ENCODE results near the gene BMERB1. TPM values are rescaled to one million over a fixed set of nuclear protein-coding genes. Genes with fewer than 3 reads are reported as not detected.

The BMERB1 gene
- total and polyA plus RNA-seq, 4 donors = 5.6 to 33.3 (median 9.0) TPM

DNA sequence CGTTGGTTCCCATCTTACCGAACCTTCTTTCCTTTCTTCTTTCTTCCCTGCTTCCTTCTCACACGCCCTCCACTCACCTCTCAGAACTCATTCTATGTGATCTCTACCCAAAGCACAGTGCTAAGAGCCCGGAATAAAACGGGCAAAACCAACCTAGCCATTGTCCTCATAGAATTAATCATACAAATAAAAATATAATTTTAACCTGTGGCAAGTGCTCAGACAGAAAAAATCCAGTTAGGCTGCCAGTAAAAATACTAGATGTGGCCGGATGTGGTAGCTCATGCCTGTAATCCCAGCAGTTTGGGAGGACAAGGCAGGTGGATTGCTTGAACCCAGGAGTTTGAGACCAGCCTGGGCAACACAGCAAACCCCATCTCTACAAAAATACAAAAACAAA, 27.0 kb downstream of the BMERB1 start:
- Histone ChIP-seq H3K4me1 (ENCODE audit: control insufficient read depth in 4 of 4, insufficient read depth in 4 of 4, low read length in 3 of 4) (peaks cover under 1 to 16% (median 5%) of the 10 kb centered on the region in 4 donors), H3K27ac (ENCODE audit: low read depth in 1 of 2, low read length in 2 of 2) (no peak overlapping the region), H3K27me3 (ENCODE audit: control insufficient read depth in 4 of 4, insufficient read depth in 4 of 4, low read length in 3 of 4) (no peaks in the 10 kb centered on the region), H3K9ac (ENCODE audit: low read depth in 1 of 2, low read length in 2 of 2) (no peak overlapping the region), H3K36me3 (ENCODE audit: control insufficient read depth in 4 of 4, insufficient read depth in 3 of 4, low read depth in 1 of 4, low read length in 3 of 4) (no peaks in the 10 kb centered on the region), H3K4me3 (ENCODE audit: low read depth in 1 of 3, low read length in 3 of 3) (no peak overlapping the region), H3K9me3 (ENCODE audit: control insufficient read depth in 4 of 4, low read length in 3 of 4) (no peaks in the 10 kb centered on the region)
- TF ChIP-seq FOXA2 (IDR thresholded peaks at IDR 0.05) = no peak
- no peak for TF ChIP-seq GABPA (IDR thresholded peaks at IDR 0.05 in 1 of 2, conservative IDR thresholded peaks at IDR 0.05 in 1 of 2)
- TF ChIP-seq YY1 (IDR thresholded peaks at IDR 0.05) = no peak
- TF ChIP-seq HNF4G (IDR thresholded peaks at IDR 0.05) = no peak
- TF ChIP-seq, protein P1, sequence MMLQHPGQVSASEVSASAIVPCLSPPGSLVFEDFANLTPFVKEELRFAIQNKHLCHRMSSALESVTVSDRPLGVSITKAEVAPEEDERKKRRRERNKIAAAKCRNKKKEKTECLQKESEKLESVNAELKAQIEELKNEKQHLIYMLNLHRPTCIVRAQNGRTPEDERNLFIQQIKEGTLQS (IDR thresholded peaks at IDR 0.05) = no peak
- no peak for TF ChIP-seq TAF1 (conservative IDR thresholded peaks at IDR 0.05)
- TF ChIP-seq EGR1 (IDR thresholded peaks at IDR 0.05; ENCODE audit: low read depth in 2 of 2) = no peak
- no peak for TF ChIP-seq RXRA (IDR thresholded peaks at IDR 0.05)
- TF ChIP-seq CTCF (IDR thresholded peaks at IDR 0.05; ENCODE audit: low read depth, low read length, missing input control) = no peak
- no peak for TF ChIP-seq HNF4A (conservative IDR thresholded peaks at IDR 0.05)
- TF ChIP-seq RAD21 (IDR thresholded peaks at IDR 0.05) = no peak
- no peak for TF ChIP-seq ZBTB33 (IDR thresholded peaks at IDR 0.05)
- no peak for TF ChIP-seq FOXA1 (IDR thresholded peaks at IDR 0.05)
- TF ChIP-seq JUND (IDR thresholded peaks at IDR 0.05) = no peak
- TF ChIP-seq NR2F2 (IDR thresholded peaks at IDR 0.05) = no peak
- no peak for TF ChIP-seq SP1 (IDR thresholded peaks at IDR 0.05)
- no peak for TF ChIP-seq MAX (IDR thresholded peaks at IDR 0.05)
- 94% methylated on average over 6 of the region's 6 CpGs for WGBS
- DNase-seq (ENCODE audit: low spot score) = no peak

GRCh38 chr16:15464401-15465186, 30.2 kb downstream of the BMERB1 start:
- peaks cover 0 to 2% (median 0%) of the 10 kb centered on the region in 4 donors for H3K4me1 ChIP-seq (ENCODE audit: control insufficient read depth in 4 of 4, insufficient read depth in 4 of 4, low read length in 3 of 4)
- H3K9me3 ChIP-seq (ENCODE audit: control insufficient read depth in 4 of 4, low read length in 3 of 4) = peaks cover 0 to 4% (median under 1%) of the 10 kb centered on the region in 4 donors
- no peaks in the 10 kb centered on the region for H3K36me3 ChIP-seq (ENCODE audit: control insufficient read depth in 4 of 4, insufficient read depth in 3 of 4, low read depth in 1 of 4, low read length in 3 of 4)
- no peaks in the 10 kb centered on the region for H3K27me3 ChIP-seq (ENCODE audit: control insufficient read depth in 4 of 4, insufficient read depth in 4 of 4, low read length in 3 of 4)
- DNase-seq (ENCODE audit: low spot score) = no peak
- TF ChIP-seq MAX (IDR thresholded peaks at IDR 0.05) (no peak), RAD21 (IDR thresholded peaks at IDR 0.05) (no peak)
- TF ChIP-seq, protein P2, sequence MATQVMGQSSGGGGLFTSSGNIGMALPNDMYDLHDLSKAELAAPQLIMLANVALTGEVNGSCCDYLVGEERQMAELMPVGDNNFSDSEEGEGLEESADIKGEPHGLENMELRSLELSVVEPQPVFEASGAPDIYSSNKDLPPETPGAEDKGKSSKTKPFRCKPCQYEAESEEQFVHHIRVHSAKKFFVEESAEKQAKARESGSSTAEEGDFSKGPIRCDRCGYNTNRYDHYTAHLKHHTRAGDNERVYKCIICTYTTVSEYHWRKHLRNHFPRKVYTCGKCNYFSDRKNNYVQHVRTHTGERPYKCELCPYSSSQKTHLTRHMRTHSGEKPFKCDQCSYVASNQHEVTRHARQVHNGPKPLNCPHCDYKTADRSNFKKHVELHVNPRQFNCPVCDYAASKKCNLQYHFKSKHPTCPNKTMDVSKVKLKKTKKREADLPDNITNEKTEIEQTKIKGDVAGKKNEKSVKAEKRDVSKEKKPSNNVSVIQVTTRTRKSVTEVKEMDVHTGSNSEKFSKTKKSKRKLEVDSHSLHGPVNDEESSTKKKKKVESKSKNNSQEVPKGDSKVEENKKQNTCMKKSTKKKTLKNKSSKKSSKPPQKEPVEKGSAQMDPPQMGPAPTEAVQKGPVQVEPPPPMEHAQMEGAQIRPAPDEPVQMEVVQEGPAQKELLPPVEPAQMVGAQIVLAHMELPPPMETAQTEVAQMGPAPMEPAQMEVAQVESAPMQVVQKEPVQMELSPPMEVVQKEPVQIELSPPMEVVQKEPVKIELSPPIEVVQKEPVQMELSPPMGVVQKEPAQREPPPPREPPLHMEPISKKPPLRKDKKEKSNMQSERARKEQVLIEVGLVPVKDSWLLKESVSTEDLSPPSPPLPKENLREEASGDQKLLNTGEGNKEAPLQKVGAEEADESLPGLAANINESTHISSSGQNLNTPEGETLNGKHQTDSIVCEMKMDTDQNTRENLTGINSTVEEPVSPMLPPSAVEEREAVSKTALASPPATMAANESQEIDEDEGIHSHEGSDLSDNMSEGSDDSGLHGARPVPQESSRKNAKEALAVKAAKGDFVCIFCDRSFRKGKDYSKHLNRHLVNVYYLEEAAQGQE (IDR thresholded peaks at IDR 0.05) = no peak
- H3K4me3 ChIP-seq (ENCODE audit: low read depth in 1 of 3, low read length in 3 of 3) = no peak overlapping the region
- H3K27ac ChIP-seq (ENCODE audit: low read depth in 1 of 2, low read length in 2 of 2) = no peak overlapping the region
- H3K9ac ChIP-seq (ENCODE audit: low read depth in 1 of 2, low read length in 2 of 2) = no peak overlapping the region
- 71% methylated on average over 4 of the region's 4 CpGs for WGBS
